Caki2 (cell line): ENCODE results near the gene RNF151. TPM values are rescaled to one million over a fixed set of nuclear protein-coding genes. Genes with fewer than 3 reads are reported as not detected.
A peak's percentile ranks its signal among the peaks of the same experiment; 100 is the strongest.

ENCODE experiments used
- DNase-seq: peaks from one replicate; pipeline ENCODE4 v3.0.0-alpha.2; 2015; ENCODE audit warnings: low read depth
- in situ Hi-C: cut with HindIII; loops from 2 replicates; pipeline ENCODE4 v1.10.0; 2016; ENCODE audit warnings: low sequenced_read_pairs, low pct_unique_long_range_greater_than_20kb, mixed read lengths
- total RNA-seq: library from RNA; depleted of rRNA; stranded (reverse); fragments of >200 nt; shearing (Covaris generic); gene quantifications from 2 replicates; pipeline ENCODE4 v1.2.3, GENCODE V29; 2014; ENCODE audit warnings: low replicate concordance

RNF151 gene
- total RNA-seq, 1 experiment from 2014 or later: not detected

DNA sequence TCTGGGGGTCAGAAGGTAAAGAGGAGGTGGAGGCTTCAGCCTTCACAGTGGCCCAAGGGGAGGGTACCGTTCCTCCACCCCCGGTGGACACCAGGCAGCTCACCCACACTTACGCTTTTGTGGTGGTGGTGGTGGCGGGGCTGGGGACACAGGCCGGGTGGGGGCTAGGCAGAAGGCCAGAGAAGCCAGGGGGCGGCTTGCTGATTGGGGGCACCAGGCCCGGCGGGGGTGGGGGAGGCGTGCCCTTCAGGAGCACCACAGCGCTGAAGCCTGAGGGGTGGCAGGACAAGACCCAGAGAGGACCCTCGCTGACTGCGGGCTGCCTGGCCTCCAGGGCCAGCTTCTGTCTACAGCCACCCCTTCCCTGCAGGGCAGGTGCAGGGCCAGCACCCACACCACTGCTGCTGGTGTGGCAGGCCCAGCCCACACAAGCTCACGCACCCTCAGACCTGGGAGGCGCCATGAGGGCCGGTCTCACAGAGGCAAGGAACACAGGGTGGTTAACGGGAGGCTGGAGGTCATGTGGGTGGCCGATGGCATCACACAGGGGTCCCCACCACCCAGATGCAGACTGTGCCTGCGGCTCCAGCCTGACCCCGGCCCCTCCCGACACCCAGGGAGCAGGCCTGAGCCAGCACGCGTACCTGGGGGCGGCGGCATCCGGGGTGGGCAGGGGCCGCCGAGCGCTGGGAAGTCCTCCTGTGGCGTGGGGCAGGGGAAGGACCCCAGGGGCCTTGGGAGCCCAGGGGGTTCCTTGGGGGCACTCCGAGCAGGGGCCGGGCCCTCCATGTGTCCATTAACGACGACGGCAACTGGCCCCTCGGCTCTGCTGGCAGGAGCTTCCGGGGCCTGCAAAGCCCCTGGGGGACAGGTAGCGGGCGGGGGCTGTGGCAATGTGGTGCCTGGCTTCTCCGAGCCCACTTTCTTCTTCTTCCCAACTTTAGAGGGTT is 32.5 kb downstream of the RNF151 start:
- in situ Hi-C loops: no loop called here
- no peak for DNase-seq

DNA sequence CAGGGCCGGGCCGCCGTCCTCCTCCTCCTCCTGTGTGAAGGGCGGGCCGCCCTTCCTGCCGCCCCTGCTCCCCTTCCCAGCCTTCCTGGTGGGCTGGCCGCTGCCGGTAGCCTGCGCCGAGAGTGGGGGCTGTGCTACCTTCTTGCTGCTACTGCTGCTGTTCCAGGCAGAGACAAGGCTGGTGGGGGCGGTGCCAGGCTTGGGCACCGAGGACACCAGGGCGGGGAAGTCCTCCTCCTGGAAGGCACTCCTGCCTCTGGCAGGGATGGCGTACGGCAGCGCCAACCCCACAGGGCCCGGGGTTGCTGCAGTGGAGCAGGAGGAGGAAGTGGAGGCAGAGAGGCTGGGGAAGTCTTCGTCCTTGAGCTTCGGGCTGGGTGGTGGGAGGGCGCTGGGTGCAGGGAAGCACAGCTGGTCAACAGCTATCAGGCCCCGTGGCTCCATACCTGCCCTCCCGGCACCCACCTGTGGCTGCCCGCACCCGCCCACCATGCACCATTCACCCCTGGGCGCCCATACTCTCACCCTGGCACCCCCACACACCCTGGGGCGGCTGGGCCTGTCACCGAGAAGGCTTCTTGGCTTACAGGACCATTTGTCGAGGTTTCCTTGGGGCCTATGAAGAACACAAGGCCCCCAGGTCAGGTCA is 33.3 kb downstream of the RNF151 start:
- DNase-seq: no peak
- in situ Hi-C loops: no loop called here

- DNase-seq: no peak
- in situ Hi-C loops: no loop called here
Measured at GRCh38 chr16:2001035-2001434, 34.4 kb downstream of the RNF151 start.

DNA sequence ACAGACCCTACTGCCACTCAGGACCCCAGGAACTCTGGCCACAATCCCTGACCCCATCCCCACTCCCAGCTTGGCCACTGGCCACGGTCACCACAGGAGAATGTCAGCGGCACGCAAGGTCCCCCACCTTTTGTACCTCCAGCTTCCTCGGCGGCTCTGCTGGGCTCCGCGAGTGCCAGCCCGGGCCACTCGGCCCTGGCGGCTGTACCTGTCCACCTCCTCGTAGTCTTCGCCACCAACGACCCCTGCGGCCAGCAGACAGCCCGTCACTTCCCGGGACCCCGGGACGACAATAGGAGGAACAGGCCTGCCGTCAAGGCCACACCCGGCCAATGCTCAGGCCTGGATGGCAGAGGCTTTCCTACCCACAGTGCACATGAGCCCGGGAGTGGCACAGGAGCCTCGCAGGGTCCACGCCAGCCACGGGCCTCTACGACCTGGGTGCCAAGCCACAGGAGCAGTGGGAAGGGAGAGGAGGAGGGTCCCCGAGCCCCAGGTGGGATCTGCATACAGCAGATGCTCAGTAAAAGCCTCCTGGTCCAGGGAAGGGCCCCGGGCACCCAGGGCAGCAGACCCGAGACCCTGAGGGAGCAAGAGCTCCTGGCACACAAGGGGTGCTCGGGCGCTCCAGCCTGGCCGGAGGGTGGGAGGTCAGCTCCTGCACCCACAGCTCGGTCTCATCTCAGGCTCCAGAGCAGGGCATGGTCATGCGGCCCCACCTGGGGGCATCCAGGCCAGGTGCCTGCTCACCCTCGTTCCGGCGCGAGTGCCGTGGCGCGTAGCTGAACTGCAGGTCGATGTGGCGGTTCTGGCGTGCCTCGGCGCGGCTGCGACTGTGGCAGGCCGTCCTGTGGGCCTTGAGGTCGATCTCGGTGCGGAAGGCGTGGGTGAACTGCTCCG is 35.0 kb downstream of the RNF151 start:
- DNase-seq: no peak
- in situ Hi-C loops: no loop called here

DNA sequence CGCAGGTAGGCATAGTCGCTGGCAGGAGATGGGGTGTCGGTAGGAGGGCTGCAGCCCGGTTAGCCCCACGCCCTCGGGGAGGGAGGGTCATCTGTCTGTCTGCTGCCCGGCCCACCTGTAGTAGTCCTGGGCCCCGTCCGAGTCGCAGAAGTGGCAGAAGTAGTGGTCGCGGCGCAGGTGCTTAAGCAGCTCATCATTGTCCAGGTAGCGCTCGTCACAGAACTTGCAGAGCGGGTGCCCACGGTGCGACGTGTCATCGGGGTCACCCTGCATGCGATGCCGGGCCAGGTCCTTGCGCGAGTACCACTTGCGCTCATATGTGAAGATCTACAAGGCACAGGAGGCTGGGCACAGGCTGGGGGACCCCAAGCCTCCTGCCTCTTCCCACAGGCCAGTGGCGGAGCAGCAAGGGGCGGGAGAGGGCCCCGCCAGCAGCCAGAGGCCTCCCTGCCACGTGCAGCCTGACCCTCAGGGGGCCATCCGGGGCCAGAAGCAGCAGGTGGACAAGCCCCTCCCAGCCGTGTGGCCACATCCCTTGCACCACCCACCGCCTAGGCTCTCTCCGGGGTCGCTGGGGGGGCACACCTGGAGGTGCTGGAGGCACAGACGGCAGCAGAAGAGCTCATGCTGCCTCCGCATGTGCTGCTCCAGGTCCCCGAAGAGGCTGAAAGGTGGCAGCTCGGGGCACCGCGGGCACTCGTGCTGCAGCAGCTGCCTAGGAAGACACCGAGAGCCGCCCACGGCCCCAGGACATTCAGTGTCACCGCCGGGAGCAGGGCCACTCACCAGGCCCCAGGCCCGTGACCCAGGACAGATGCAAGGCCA is 36.0 kb downstream of the RNF151 start:
- in situ Hi-C loops: no loop called here
- DNase-seq: no peak

DNA sequence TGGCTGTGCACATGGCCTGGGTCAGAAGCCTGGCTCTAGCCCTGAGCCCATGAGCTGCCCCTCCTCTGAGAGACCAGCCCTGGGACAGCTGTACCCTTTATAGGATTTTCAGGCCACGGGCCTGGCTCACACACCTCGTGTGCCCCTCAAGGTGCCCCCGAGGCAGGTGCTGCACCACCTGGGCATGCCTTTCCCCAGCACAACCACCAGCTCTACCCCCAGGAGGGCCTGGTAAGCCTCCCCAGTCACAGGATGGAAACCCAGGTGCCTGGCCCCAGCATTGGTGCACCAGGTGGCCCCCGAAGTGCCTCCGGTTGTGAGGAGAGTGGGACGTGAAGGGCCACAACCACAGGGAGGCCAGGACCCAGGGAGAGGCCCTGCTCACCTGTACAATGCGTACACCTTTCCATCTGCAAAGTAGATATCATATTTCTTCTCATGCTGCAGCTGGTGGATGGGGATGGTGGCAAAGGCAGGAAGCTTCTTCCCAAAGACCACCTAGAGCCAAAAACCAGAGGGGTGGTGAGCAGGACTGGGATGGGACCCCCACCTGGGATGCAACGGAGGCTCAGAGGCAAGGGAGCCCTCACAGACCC is 36.7 kb downstream of the RNF151 start:
- no peak for DNase-seq
- in situ Hi-C loops: no loop called here

- in situ Hi-C loops: no loop called here
- peak; percentile 90 for DNase-seq
Measured at GRCh38 chr16:2003827-2004641, 37.4 kb downstream of the RNF151 start.

GRCh38 chr16:2004795-2005517 is 38.3 kb downstream of the RNF151 start:
- in situ Hi-C loops: no loop called here
- DNase-seq: no peak

- DNase-seq: no peak
- in situ Hi-C loops: no loop called here
Measured at GRCh38 chr16:2005646-2006045, 39.0 kb downstream of the RNF151 start.

DNA sequence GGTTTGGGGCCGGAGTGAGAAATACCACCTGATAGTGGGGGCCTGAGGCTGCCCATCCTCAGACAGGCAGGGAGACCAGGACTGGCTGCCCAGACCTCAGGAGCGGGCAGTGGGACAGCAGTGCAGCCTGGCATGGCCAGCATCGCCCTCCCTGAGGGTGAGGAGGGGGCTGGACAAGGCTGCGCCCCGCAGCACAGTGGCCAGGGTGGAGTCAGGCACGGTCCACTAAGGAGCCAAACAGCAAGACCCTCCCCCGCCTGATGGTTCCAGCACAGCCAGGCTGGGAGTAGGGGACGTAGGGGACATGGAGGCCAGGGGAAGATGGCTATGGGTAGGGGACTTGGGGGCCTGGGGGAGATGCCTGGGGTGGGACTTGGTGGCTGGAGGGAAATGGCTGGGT is 39.7 kb downstream of the RNF151 start:
- in situ Hi-C loops: no loop called here
- no peak for DNase-seq

GRCh38 chr16:2007081-2007836 is 40.6 kb downstream of the RNF151 start:
- DNase-seq: no peak
- in situ Hi-C loops: no loop called here

- no peak for DNase-seq
- in situ Hi-C loops: no loop called here
Measured at GRCh38 chr16:2008009-2008526, 41.4 kb downstream of the RNF151 start.

DNA sequence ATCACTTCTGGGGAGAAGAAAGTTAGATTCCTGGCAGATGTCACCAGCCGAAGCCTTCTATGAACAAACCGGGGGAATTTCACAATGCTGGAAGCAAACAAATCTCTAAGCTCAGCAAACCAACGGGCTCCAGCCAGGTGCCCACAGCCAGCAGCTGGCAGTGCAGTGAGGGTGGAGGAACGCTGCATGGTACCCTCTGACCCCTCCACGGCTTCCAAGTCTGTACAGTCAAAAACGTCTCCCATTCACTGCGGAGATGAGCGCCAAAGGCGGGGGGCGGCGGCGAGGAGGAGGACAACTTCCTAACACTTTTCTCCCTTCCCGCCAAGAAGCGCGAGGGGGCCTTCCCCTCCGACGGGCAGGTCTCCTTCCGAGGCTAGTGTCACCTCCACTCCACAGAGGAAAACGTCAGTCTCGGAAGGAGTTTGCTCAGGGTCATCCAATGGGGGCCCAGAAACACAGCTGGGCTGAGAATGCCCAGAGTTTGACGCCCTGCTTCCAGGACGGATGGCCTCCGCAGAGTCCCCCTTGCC is 42.0 kb downstream of the RNF151 start:
- no peak for DNase-seq

GRCh38 chr16:2009164-2009711 is 42.6 kb downstream of the RNF151 start:
- in situ Hi-C loops: no loop called here
- DNase-seq: no peak

More for the DNA sequence above, 42.0 kb downstream of the RNF151 start:
- in situ Hi-C loops: no loop called here
